Thoracic aorta (tissue), 2 donors: ENCODE measurements around the gene SUN1. TPM values are rescaled to one million over a fixed set of nuclear protein-coding genes. Genes with fewer than 3 reads are reported as not detected.

ENCODE experiments used
- ATAC-seq: fragments of 150-250 bp; one replicate; pipeline ENCODE4 v1.8.0; 2017; ENCODE audit warnings: low read depth; ENCODE audit not compliant: insufficient number of reproducible peaks, low FRiP score
- DNase-seq: peaks from one replicate; pipeline ENCODE4 v3.0.0-alpha.2; 2020; ENCODE audit warnings: low spot score
- H3K27ac ChIP-seq, 2 donors: fragments of 200-600 bp; sonication (generic); 1 replicate in 1 of 2; 2 replicates in 1 of 2; pipeline ENCODE4 v1.5.1; 2016; ENCODE audit warnings: mild to moderate bottlenecking in 2 of 2, moderate library complexity in 2 of 2
- H3K27me3 ChIP-seq: fragments of 200-600 bp; sonication (generic); replicated peaks from 2 replicates; pipeline ENCODE4 v1.6.0; 2016; ENCODE audit warnings: mild to moderate bottlenecking; ENCODE audit not compliant: insufficient read depth
- H3K36me3 ChIP-seq: fragments of 200-600 bp; sonication (generic); one replicate; pipeline ENCODE4 v1.5.1; 2016
- H3K4me1 ChIP-seq, 2 donors: fragments of 200-600 bp; sonication (generic); 1 replicate in 1 of 2; 2 replicates in 1 of 2; pipeline versions ENCODE4 v1.5.1 to v1.6.0; 2016; ENCODE audit warnings: low read depth in 2 of 2, mild to moderate bottlenecking in 1 of 2; ENCODE audit not compliant: control insufficient read depth in 1 of 2
- H3K4me3 ChIP-seq: fragments of 200-600 bp; sonication (generic); 2 replicates; pipeline ENCODE4 v1.5.1; 2016; ENCODE audit warnings: mild to moderate bottlenecking
- H3K9me3 ChIP-seq: fragments of 200-600 bp; sonication (generic); 2 replicates; pipeline ENCODE4 v1.5.1; 2016
- CTCF ChIP-seq: fragments of 200-600 bp; sonication (generic); IDR thresholded peaks from one replicate; pipeline ENCODE4 v1.5.1; 2019; ENCODE audit warnings: antibody characterized with exemption
- total RNA-seq, 2 donors: library from RNA; depleted of rRNA; stranded (reverse); fragments of >200 nt; gene quantifications; one replicate each; pipeline versions ENCODE4 v1.1.0 to v1.2.3, GENCODE V29; 2016

The SUN1 gene
- total RNA-seq, 2 donors from 2014 or later, result 205 to 319 TPM

GRCh38 chr7:915291-916218 lies 83.3 kb downstream of the SUN1 start:
- DNase-seq, result no peak
- ATAC-seq, result no peak
- Histone ChIP-seq H3K27me3 (no peaks in the 10 kb centered on the region), H3K9me3 (no peaks in the 10 kb centered on the region), H3K27ac (no peak overlapping the region), H3K4me1 (no peaks in the 10 kb centered on the region), H3K4me3 (no peak overlapping the region), H3K36me3 (no peaks in the 10 kb centered on the region)
- TF ChIP-seq CTCF, result no peak

- DNase-seq, result no peak
- ATAC-seq, result no peak
- TF ChIP-seq CTCF, result no peak
- Histone ChIP-seq H3K4me3 (no peak overlapping the region), H3K4me1 (no peaks in the 10 kb centered on the region), H3K27ac (no peak overlapping the region), H3K9me3 (no peaks in the 10 kb centered on the region), H3K27me3 (no peaks in the 10 kb centered on the region), H3K36me3 (no peaks in the 10 kb centered on the region)
Measured at GRCh38 chr7:916291-916941, 84.1 kb downstream of the SUN1 start.

- Histone ChIP-seq H3K4me3 (no peak overlapping the region), H3K27ac (no peak overlapping the region), H3K4me1 (no peaks in the 10 kb centered on the region), H3K27me3 (no peaks in the 10 kb centered on the region), H3K9me3 (no peaks in the 10 kb centered on the region), H3K36me3 (no peaks in the 10 kb centered on the region)
- ATAC-seq (no peak), DNase-seq (no peak)
- TF ChIP-seq CTCF, result no peak
Measured at GRCh38 chr7:917255-918117, 85.2 kb downstream of the SUN1 start.

- DNase-seq (no peak), ATAC-seq (no peak)
- Histone ChIP-seq H3K4me3 (no peak overlapping the region), H3K27me3 (no peaks in the 10 kb centered on the region), H3K27ac (no peak overlapping the region), H3K9me3 (no peaks in the 10 kb centered on the region), H3K4me1 (peaks cover 0 to 2% of the 10 kb centered on the region in 2 donors), H3K36me3 (no peaks in the 10 kb centered on the region)
- TF ChIP-seq CTCF, result no peak
Measured at GRCh38 chr7:918118-918425, 85.8 kb downstream of the SUN1 start.
